Immature natural killer cell (primary cell): ENCODE results near the gene POLD4. TPM values are rescaled to one million over a fixed set of nuclear protein-coding genes. Genes with fewer than 3 reads are reported as not detected.
"Not testable (repeated sequence)": the region's sequence is repeated elsewhere in the genome, so short reads cannot be mapped to it uniquely, and the experiment has no call there.

Source experiments
- DNase-seq, 3 donors: peaks; one replicate each; pipeline ENCODE4 v3.0.0; 2022; ENCODE audit warnings: mixed read lengths in 1 of 3
- H3K27ac Mint-ChIP-seq, 6 donors: one replicate each; pipeline ENCODE4 v1.8.0; 2020; ENCODE audit warnings: mixed read lengths in 6 of 6, mild to moderate bottlenecking in 5 of 6, inconsistent platforms in 4 of 6, moderate library complexity in 3 of 6
- H3K27me3 Mint-ChIP-seq, 3 donors: one replicate each; pipeline ENCODE4 v1.8.0; 2020 to 2021; ENCODE audit warnings: low read depth in 3 of 3, mild to moderate bottlenecking in 3 of 3, mixed read lengths in 3 of 3, moderate library complexity in 3 of 3, inconsistent platforms in 1 of 3
- H3K36me3 Mint-ChIP-seq, 3 donors: one replicate each; pipeline ENCODE4 v1.8.0; 2020; ENCODE audit warnings: mixed read lengths in 3 of 3, inconsistent platforms in 2 of 3, mild to moderate bottlenecking in 2 of 3
- H3K4me1 Mint-ChIP-seq, 2 donors: one replicate each; pipeline ENCODE4 v1.8.0; 2020; ENCODE audit warnings: inconsistent platforms in 2 of 2, mild to moderate bottlenecking in 2 of 2, mixed read lengths in 2 of 2, moderate library complexity in 1 of 2
- H3K4me3 Mint-ChIP-seq, 5 donors: one replicate each; pipeline ENCODE4 v1.8.0; 2020; ENCODE audit warnings: mild to moderate bottlenecking in 5 of 5, mixed read lengths in 5 of 5, inconsistent platforms in 3 of 5, moderate library complexity in 3 of 5
- H3K9me3 Mint-ChIP-seq, 6 donors: one replicate each; pipeline ENCODE4 v1.8.0; 2020; ENCODE audit warnings: mild to moderate bottlenecking in 6 of 6, mixed read lengths in 6 of 6, inconsistent platforms in 4 of 6, moderate library complexity in 3 of 6
- polyA plus RNA-seq, 3 donors: library from polyadenylated mRNA; unstranded; fragments of 300-500 nt; fragmentation: Illumina TruSeq; gene quantifications; one replicate each; pipeline ENCODE4 v1.2.3, GENCODE V29; 2021

Gene POLD4
- polyA plus RNA-seq: 100 to 1,000 TPM in 2 of 3 donors, 10 to 100 TPM in 1; 86.1 to 131 (median 118) TPM

DNA sequence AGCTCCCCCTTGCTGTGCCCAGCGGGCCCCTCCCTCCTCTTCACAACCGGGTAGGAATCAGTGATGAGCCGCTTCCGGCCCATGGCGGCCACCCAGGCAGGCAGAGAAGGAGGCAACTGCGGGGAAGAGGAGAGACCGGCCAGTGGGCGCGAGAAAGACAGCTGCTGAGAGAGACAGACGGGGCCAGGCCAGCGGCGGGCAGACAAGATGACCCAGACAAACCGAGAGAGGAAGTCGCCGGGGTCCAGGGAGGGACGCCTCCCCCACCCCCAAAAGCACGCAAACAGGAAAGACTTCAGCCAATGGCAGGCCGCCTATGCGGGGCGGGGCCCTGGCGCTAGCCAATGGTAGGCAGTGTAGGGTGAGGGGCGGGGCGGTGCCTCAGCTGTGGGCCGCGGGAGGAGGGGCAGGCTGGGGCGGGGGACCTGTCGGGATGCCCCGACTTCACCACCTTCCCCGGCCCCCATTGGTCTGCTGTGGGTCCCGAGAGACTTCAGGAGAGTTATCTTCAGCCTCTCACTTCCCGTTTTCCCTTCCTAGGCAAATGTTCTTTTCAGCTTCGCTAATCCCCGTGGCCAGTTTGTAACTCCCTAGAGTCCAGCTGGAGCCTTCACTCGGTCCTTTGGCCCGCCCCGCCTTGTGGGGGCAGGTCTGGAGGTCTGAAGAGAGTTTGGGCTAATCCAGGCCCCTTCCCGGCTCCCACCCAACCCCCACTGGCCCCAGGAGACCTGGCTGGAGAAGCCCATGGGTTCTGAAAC, at the start of gene POLD4:
TSS of gene POLD4 (minus strand) at position 230 of the 758 bp plus-strand sequence. CDS start at position 83, 147 bp downstream.
- H3K27me3 Mint-ChIP-seq: peaks cover 9 to 19% (median 18%) of the 10 kb centered on the region in 3 donors
- H3K36me3 Mint-ChIP-seq: no peaks in the 10 kb centered on the region
- peak within 1 kb of the TSS; percentile 96 to 100 (median 98) for H3K27ac Mint-ChIP-seq
- peak within 1 kb of the TSS; percentile 90 to 99 (median 96) for H3K4me3 Mint-ChIP-seq
- DNase-seq: peak; percentile 94 to 95 (median 95)
- H3K9me3 Mint-ChIP-seq: no peaks in the 10 kb centered on the region
- H3K4me1 Mint-ChIP-seq: peaks cover 38 to 39% of the 10 kb centered on the region in 2 donors

DNA sequence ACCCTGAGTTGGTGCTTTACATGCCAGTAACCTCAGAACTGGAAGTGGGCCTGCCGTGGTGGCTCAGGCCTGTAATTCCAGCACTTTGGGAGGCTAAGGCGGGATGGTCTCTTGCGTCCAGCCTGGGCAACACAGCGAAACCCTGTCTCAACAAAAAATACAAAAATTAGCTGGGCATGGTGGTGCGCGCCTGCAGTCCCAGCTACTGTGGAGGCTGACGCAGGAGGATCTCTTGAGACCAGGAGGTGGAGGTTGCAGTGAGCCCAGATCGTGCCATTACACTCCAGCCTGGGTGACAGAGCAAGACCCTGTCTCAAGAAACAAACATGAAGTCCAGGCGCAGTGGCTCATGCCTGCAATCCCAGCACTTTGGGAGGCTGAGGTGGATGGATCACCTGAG, 49.7 kb upstream of the POLD4 start:
- Mint-ChIP-seq H3K4me3 (peak overlapping the region; percentile 95 to 99 (median 98)), H3K36me3 (peaks cover 4 to 23% (median 5%) of the 10 kb centered on the region in 3 donors), H3K27ac (peak overlapping the region; percentile 91 to 98 (median 94)), H3K4me1 (peaks cover 48 to 75% of the 10 kb centered on the region in 2 donors)
- not testable (repeated sequence) for H3K27me3 Mint-ChIP-seq, DNase-seq, H3K9me3 Mint-ChIP-seq

- H3K9me3 Mint-ChIP-seq, H3K27me3 Mint-ChIP-seq, DNase-seq: not testable (repeated sequence)
- H3K4me1 Mint-ChIP-seq: peaks cover 48 to 74% of the 10 kb centered on the region in 2 donors
- H3K27ac Mint-ChIP-seq: peak overlapping the region; percentile 73 to 97 (median 91)
- H3K36me3 Mint-ChIP-seq: peaks cover 4 to 28% (median 4%) of the 10 kb centered on the region in 3 donors
- H3K4me3 Mint-ChIP-seq: peak overlapping the region; percentile 79 to 99 (median 96)
These were observed 49.0 kb upstream of the POLD4 start for GRCh38 chr11:67402192-67402839.

- Mint-ChIP-seq H3K9me3 (no peaks in the 10 kb centered on the region), H3K27me3 (peaks cover 2 to 9% (median 6%) of the 10 kb centered on the region in 3 donors), H3K36me3 (peaks cover 0 to 23% (median 4%) of the 10 kb centered on the region in 3 donors), H3K4me1 (peaks cover 48 to 72% of the 10 kb centered on the region in 2 donors), H3K4me3 (peak within 1 kb of the TSS; percentile 85 to 99 (median 96)), H3K27ac (peak within 1 kb of the TSS; percentile 81 to 97 (median 91))
- peak; percentile 93 to 94 (median 94) for DNase-seq
These were observed 48.3 kb upstream of the POLD4 start, which contains the start of gene PPP1CA for GRCh38 chr11:67401495-67402191. PPP1CA (minus strand) TSS chr11:67401858; CDS start chr11:67401782, 76 bp downstream.

DNA sequence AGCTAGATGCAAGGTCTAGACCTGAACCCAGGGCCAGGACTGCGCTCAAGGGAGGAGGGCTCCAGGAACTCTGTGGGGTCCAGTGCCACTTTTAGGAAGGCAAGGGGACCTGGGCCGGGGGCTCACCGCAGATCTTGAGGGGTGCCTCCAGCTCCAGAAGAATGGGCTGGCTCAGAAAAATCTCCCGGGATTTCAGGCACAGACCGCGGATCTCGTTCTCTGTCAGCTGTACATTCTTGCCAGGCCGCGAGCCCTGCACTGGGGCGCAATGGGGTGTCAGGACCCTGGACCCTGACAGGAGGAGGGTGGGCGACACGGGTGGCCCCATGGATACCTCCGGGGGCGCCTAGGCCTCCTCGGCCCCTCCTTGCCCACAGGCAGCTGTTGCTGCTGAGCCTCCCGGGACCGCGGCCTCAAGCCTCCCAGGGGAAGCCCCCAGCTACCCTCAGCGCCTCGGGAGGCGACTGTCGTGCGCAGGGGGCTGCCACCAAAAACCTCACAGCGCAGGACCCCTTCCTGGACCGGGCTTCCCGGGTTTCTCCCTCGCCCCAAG, 47.7 kb upstream of the POLD4 start:
- Mint-ChIP-seq H3K4me3 (peak overlapping the region; percentile 84 to 95 (median 90)), H3K27ac (peak overlapping the region; percentile 81 to 92 (median 84)), H3K36me3 (peaks cover 0 to 20% (median 4%) of the 10 kb centered on the region in 3 donors), H3K27me3 (peaks cover 2 to 9% (median 7%) of the 10 kb centered on the region in 3 donors), H3K9me3 (no peaks in the 10 kb centered on the region), H3K4me1 (peaks cover 48 to 69% of the 10 kb centered on the region in 2 donors)
- DNase-seq: no peak

DNA sequence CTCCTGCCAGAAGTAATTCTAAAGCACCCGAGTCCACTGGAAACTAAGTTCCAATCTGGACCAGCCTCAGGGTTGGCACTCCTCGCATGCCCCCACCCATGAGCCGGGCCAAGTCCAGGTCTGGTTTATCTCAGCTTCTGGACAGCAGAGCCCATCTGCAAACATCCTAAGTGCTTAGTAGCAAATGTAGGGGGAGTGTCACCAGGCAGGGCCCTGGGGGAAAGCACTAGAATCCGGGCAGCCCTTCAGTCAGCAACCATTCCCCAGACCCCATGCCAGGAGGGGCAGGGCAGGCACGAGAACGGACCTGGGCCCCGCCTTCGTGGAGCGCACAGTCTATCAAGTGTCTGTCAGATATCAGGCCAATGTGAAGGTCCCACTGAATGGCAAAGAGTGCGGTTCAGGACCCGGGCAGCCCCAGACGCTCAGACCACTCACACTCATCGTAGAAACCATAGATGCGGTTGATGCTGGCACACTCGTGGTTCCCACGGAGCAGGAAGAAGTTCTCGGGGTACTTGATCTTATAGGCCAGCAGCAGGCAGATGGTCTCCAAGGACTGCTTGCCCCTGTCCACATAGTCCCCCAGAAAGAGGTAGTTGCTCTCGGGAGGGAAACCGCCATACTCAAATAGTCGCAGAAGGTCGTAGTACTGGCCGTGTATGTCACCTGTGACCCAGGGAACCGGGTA, 47.0 kb upstream of the POLD4 start:
- Mint-ChIP-seq H3K4me3 (peak overlapping the region; percentile 84 to 95 (median 90)), H3K27ac (peak overlapping the region; percentile 81 to 92 (median 84)), H3K4me1 (peaks cover 46 to 64% of the 10 kb centered on the region in 2 donors), H3K36me3 (peaks cover 0 to 18% (median 4%) of the 10 kb centered on the region in 3 donors), H3K9me3 (no peaks in the 10 kb centered on the region), H3K27me3 (peaks cover 2 to 9% (median 7%) of the 10 kb centered on the region in 3 donors)
- peak in 1 of 3 donors; percentile 35 for DNase-seq

GRCh38 chr11:67398661-67399563, 45.6 kb upstream of the POLD4 start:
- no peak for DNase-seq
- no peaks in the 10 kb centered on the region for H3K9me3 Mint-ChIP-seq
- H3K4me3 Mint-ChIP-seq: peak overlapping the region in 3 of 5 donors; percentile 47 to 84 (median 60)
- peaks cover 40 to 54% of the 10 kb centered on the region in 2 donors for H3K4me1 Mint-ChIP-seq
- peak overlapping the region in 1 of 6 donors; percentile 66 for H3K27ac Mint-ChIP-seq
- peaks cover 0 to 13% (median under 1%) of the 10 kb centered on the region in 3 donors for H3K36me3 Mint-ChIP-seq
- H3K27me3 Mint-ChIP-seq: peaks cover 2 to 6% (median 3%) of the 10 kb centered on the region in 3 donors

DNA sequence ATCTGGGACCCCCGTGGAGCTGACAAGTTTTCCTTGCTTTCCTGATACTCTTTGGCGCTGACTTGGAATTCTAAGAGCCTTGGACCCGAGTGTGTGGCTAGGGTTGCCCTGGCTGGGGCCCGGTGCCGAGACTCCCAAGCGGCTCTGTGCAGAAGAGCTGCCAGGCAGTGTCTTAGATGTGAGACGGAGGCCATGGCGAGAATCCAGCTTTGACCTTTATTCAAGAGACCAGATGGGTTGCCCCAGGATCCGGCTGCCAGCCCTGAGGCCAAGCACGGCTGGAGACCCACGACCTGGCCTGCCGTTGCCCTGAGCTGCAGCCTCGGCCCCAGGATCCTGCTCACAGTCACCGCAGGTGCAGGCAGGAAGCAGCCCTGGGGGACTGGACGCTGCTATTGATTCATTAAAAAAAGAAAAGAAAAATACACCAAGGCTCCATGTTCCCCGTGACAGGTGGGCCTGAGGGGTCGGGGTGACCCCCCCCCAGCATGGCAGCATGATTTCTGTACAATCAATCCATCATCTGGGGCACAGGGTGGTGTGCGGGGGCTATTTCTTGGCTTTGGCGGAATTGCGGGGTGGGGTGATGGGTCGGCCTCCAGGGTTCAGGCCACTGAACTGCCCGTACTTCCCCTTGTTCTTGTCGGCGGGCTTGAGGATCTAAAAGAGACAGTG, 44.8 kb upstream of the POLD4 start:
- Mint-ChIP-seq H3K4me3 (peak overlapping the region in 1 of 5 donors; percentile 30), H3K36me3 (peaks cover 0 to 13% (median 3%) of the 10 kb centered on the region in 3 donors), H3K27me3 (peaks cover 2 to 5% (median 2%) of the 10 kb centered on the region in 3 donors), H3K9me3 (no peaks in the 10 kb centered on the region), H3K4me1 (peaks cover 40 to 53% of the 10 kb centered on the region in 2 donors), H3K27ac (peak overlapping the region in 4 of 6 donors; percentile 30 to 78 (median 56))
- DNase-seq: no peak

- Mint-ChIP-seq H3K27ac (peak overlapping the region in 4 of 6 donors; percentile 30 to 78 (median 56)), H3K4me1 (peaks cover 44 to 56% of the 10 kb centered on the region in 2 donors), H3K27me3 (peaks cover 2 to 5% (median 2%) of the 10 kb centered on the region in 3 donors), H3K4me3 (no peak overlapping the region), H3K36me3 (peaks cover 0 to 13% (median 3%) of the 10 kb centered on the region in 3 donors), H3K9me3 (no peaks in the 10 kb centered on the region)
- no peak for DNase-seq
These were observed 44.2 kb upstream of the POLD4 start for GRCh38 chr11:67397536-67397935.

GRCh38 chr11:67396587-67397389, 43.4 kb upstream of the POLD4 start:
- H3K4me3 Mint-ChIP-seq: peak overlapping the region in 1 of 5 donors; percentile 34
- no peak for DNase-seq
- H3K9me3 Mint-ChIP-seq: no peaks in the 10 kb centered on the region
- peaks cover 50 to 54% of the 10 kb centered on the region in 2 donors for H3K4me1 Mint-ChIP-seq
- peak overlapping the region; percentile 40 to 88 (median 77) for H3K27ac Mint-ChIP-seq
- peaks cover 4 to 8% (median 4%) of the 10 kb centered on the region in 3 donors for H3K27me3 Mint-ChIP-seq
- peaks cover 0 to 13% (median 3%) of the 10 kb centered on the region in 3 donors for H3K36me3 Mint-ChIP-seq

DNA sequence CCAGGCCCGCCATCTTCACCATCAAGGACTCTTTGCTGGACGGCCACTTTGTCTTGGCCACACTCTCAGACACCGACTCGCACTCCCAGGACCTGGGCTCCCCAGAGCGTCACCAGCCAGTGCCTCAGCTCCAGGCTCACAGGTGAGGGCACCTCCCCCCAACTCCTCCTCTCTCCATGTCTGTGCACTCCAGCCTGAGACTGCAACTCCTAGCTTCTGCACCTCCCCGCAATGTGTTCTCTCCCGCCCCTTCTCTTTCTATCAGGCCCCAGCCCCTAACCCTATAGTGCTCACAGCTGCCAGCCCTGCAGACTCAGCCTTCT, 42.9 kb upstream of the POLD4 start:
- DNase-seq: no peak
- H3K36me3 Mint-ChIP-seq: peaks cover 0 to 13% (median 3%) of the 10 kb centered on the region in 3 donors
- H3K4me3 Mint-ChIP-seq: no peak overlapping the region
- peaks cover 53 to 59% of the 10 kb centered on the region in 2 donors for H3K4me1 Mint-ChIP-seq
- H3K9me3 Mint-ChIP-seq: no peaks in the 10 kb centered on the region
- H3K27ac Mint-ChIP-seq: no peak overlapping the region
- peaks cover 4 to 8% (median 6%) of the 10 kb centered on the region in 3 donors for H3K27me3 Mint-ChIP-seq
